Endothelial cell of umbilical vein (primary cell): ENCODE measurements around the gene MYO9B. TPM values are rescaled to one million over a fixed set of nuclear protein-coding genes. Genes with fewer than 3 reads are reported as not detected.

Source experiments
- BruUV-seq: library from RNA; stranded (reverse); fragments of 400-500 nt; replicated peaks from 2 replicates; lab custom pipeline; 2021; lab: Mats Ljungman, UMichigan
- CTCF ChIA-PET: fragments of 300-600, 350-600 bp; sonication (Branson Sonifier 250); formaldehyde crosslinking; loops from one replicate; lab custom pipeline; 2021; ENCODE audit warnings: antibody characterized with exemption, inconsistent platforms; lab: Charles Lee
- POLR2A ChIA-PET: fragments of 300-600, 350-600 bp; sonication (Branson Sonifier 250); formaldehyde crosslinking; loops from one replicate; lab custom pipeline; 2021; ENCODE audit warnings: antibody characterized with exemption, inconsistent platforms; lab: Charles Lee
- DNase-seq: peaks from one replicate; pipeline ENCODE4 v3.0.0-alpha.2; 2011; ENCODE audit warnings: low read depth, low spot score
- FAIRE-seq: peaks from 2 replicates; lab custom pipeline; 2011; peaks lifted over from hg19 to GRCh38; lab: Jason Lieb, UNC
- H2AFZ ChIP-seq: 2 replicates; pipeline ENCODE4 v1.6.0; 2012; ENCODE audit warnings: low read depth, low read length, control low read depth, inconsistent platforms
- H3K27ac ChIP-seq: 2 replicates; pipeline ENCODE4 v1.5.1; 2011; ENCODE audit warnings: low read depth, mild to moderate bottlenecking, control low read depth, low read length, moderate library complexity; ENCODE audit not compliant: insufficient read depth
- H3K27me3 ChIP-seq, 2 experiments: 2 replicates each; pipeline versions ENCODE4 v1.6.0 to v1.6.1; 2011; ENCODE audit warnings: low read length in 2 of 2, mixed read lengths in 1 of 2; ENCODE audit not compliant: control insufficient read depth in 2 of 2, insufficient read depth in 2 of 2
- H3K36me3 ChIP-seq, 2 experiments: 2 replicates in 1 of 2; 3 replicates in 1 of 2; pipeline ENCODE4 v1.5.1; 2011; ENCODE audit warnings: low read length in 2 of 2, mild to moderate bottlenecking in 1 of 2, moderate library complexity in 1 of 2; ENCODE audit not compliant: control insufficient read depth in 2 of 2, insufficient read depth in 2 of 2; ENCODE audit errors: extremely low read depth in 1 of 2
- H3K4me1 ChIP-seq: 3 replicates; pipeline ENCODE4 v1.5.1; 2011; ENCODE audit warnings: mild to moderate bottlenecking, low read length; ENCODE audit not compliant: control insufficient read depth, insufficient read depth; ENCODE audit errors: extremely low read depth
- H3K4me2 ChIP-seq: 2 replicates; pipeline ENCODE4 v1.6.1; 2011; ENCODE audit warnings: low read length, control low read depth, mixed read lengths; ENCODE audit not compliant: insufficient read depth
- H3K4me3 ChIP-seq, 3 experiments: fragments of 200-600 bp in 1 of 3; sonication (generic), shearing (Covaris generic) in 1 of 3; replicated peaks in 1 of 3; 2 replicates each; pipeline ENCODE4 v1.5.1; 2011 to 2016; ENCODE audit warnings: control low read depth in 3 of 3, low read length in 3 of 3, mild to moderate bottlenecking in 2 of 3, inconsistent platforms in 1 of 3, low read depth in 1 of 3, moderate library complexity in 1 of 3; ENCODE audit not compliant: insufficient read depth in 1 of 3
- H3K79me2 ChIP-seq: 2 replicates; pipeline ENCODE4 v1.6.0; 2012; ENCODE audit warnings: low read length, inconsistent platforms; ENCODE audit not compliant: control insufficient read depth, insufficient read depth
- H3K9ac ChIP-seq: replicated peaks from 2 replicates; pipeline ENCODE3; 2011; ENCODE audit warnings: low read length, control low read depth; ENCODE audit not compliant: insufficient read depth; ENCODE audit errors: extremely low read depth
- H3K9me1 ChIP-seq: replicated peaks from 3 replicates; pipeline ENCODE4 v1.6.0; 2011; ENCODE audit warnings: mild to moderate bottlenecking, low read length; ENCODE audit not compliant: control insufficient read depth, insufficient read depth; ENCODE audit errors: extremely low read depth
- H3K9me3 ChIP-seq: replicated peaks from 2 replicates; pipeline ENCODE4 v1.5.1; 2012; ENCODE audit warnings: low read length, inconsistent platforms; ENCODE audit not compliant: control insufficient read depth, insufficient read depth
- H4K20me1 ChIP-seq: replicated peaks from 2 replicates; pipeline ENCODE3; 2011; ENCODE audit warnings: mild to moderate bottlenecking, low read length; ENCODE audit not compliant: control insufficient read depth, insufficient read depth; ENCODE audit errors: extremely low read depth
- CTCF ChIP-seq, 2 donors: IDR thresholded peaks; 1 replicate in 1 of 2; 2 replicates in 1 of 2; pipeline ENCODE4 v1.5.1; 2011; ENCODE audit warnings: low read length in 2 of 2, mild to moderate bottlenecking in 2 of 2, moderate library complexity in 2 of 2, control low read depth in 1 of 2, inconsistent platforms in 1 of 2, low read depth in 1 of 2; ENCODE audit not compliant: insufficient read depth in 1 of 2; ENCODE audit errors: extremely low read depth in 1 of 2
- EZH2 ChIP-seq: IDR thresholded peaks from 2 replicates; pipeline ENCODE4 v1.6.1; 2012; ENCODE audit warnings: borderline replicate concordance, low read depth, mild to moderate bottlenecking, moderate library complexity, low read length, inconsistent platforms; ENCODE audit not compliant: severe bottlenecking
- FOS ChIP-seq: IDR thresholded peaks from 2 replicates; pipeline ENCODE4 v1.6.1; 2011; ENCODE audit warnings: mild to moderate bottlenecking, low read length, moderate library complexity, borderline replicate concordance; ENCODE audit not compliant: insufficient read depth
- GATA2 ChIP-seq: IDR thresholded peaks from 2 replicates; pipeline ENCODE4 v1.7.0; 2011; ENCODE audit warnings: low read depth, mild to moderate bottlenecking, moderate library complexity, mixed read lengths, low read length; ENCODE audit not compliant: insufficient read length, insufficient read depth
- JUN ChIP-seq: IDR thresholded peaks from 2 replicates; pipeline ENCODE4 v1.6.1; 2011; ENCODE audit warnings: borderline replicate concordance, low read depth; ENCODE audit not compliant: insufficient read length, insufficient read depth
- MAX ChIP-seq: IDR thresholded peaks from 2 replicates; pipeline ENCODE4 v1.6.1; 2011; ENCODE audit not compliant: insufficient read depth, insufficient read length
- MYC ChIP-seq: IDR thresholded peaks from one replicate; pipeline ENCODE4 v1.6.1; 2011; ENCODE audit warnings: mild to moderate bottlenecking, low read depth, low read length
- POLR2A ChIP-seq: IDR thresholded peaks from 2 replicates; pipeline ENCODE4 v1.6.1; 2012; ENCODE audit warnings: low read depth, mild to moderate bottlenecking, control low read depth, low read length
- POLR2AphosphoS5 ChIP-seq: IDR thresholded peaks from 2 replicates; pipeline ENCODE4 v1.6.1; 2012; ENCODE audit warnings: low read depth, mild to moderate bottlenecking, control low read depth, low read length, moderate library complexity; ENCODE audit not compliant: insufficient read depth
- dilution Hi-C: fragments of 300-500 bp; cut with MboI; formaldehyde crosslinking; loops from one replicate; pipeline ENCODE4 v1.15.0; 2019; ENCODE audit warnings: low sequenced_read_pairs; ENCODE audit not compliant: extremely low pct_ligation_motif_present
- intact Hi-C: fragments of 100-400 bp; cut with micrococcal nuclease; formaldehyde crosslinking; loops from one replicate; pipeline ENCODE4 v1.10.0; 2022
- polyA plus RNA-seq, 4 experiments: library from polyadenylated mRNA; depleted of rRNA in 3 of 4; stranded (reverse) in 3 of 4; unstranded in 1 of 4; fragments of >200 nt; gene quantifications; 2 replicates each; pipeline versions ENCODE4 v1.2.1 to v1.2.3, GENCODE V29; 2011 to 2012; ENCODE audit warnings: missing spikeins in 1 of 4
- total RNA-seq: library from RNA; stranded (reverse); gene quantifications from 2 replicates; pipeline ENCODE4 v1.2.3, GENCODE V29; 2021

Gene MYO9B
- total and polyA plus RNA-seq, 2 donors (not counting 3 experiments of a cell fraction or from before 2014, with no cell fraction given): 64.4 to 119 TPM

GRCh38 chr19:17080440-17080801 is 4.8 kb downstream of the MYO9B start:
- no peak for FAIRE-seq

More at GRCh38 chr19:17080440-17080801, 4.8 kb downstream of the MYO9B start:
- DNase-seq: no peak
- H3K4me3 ChIP-seq: no peak overlapping the region
- H3K36me3 ChIP-seq: no peaks in the 10 kb centered on the region
- H3K27ac ChIP-seq: peak overlapping the region; percentile 89
- peak overlapping the region; percentile 74 for H3K4me2 ChIP-seq
- peaks cover 94% of the 10 kb centered on the region for H3K79me2 ChIP-seq
- H3K9ac ChIP-seq: peak overlapping the region; percentile 39
- H4K20me1 ChIP-seq: no peaks in the 10 kb centered on the region
- POLR2A ChIA-PET: no interaction called here
- no peaks in the 10 kb centered on the region for H3K27me3 ChIP-seq
- dilution Hi-C loops: no loop called here
- H3K9me1 ChIP-seq: no peaks in the 10 kb centered on the region
- intact Hi-C loops: loop anchor here (1.0 kb wide), 1 partner anchor 28 kb away; no protein-coding TSS in a partner anchor
- BruUV-seq: no TSS peak
- H3K4me1 ChIP-seq: peaks cover 30% of the 10 kb centered on the region
- CTCF ChIA-PET: interaction anchor here (2.2 kb wide), 1 partner anchor 28 kb away, joined by 10 read pairs; no protein-coding TSS in a partner anchor
- no peak overlapping the region for H2AFZ ChIP-seq
- no peaks in the 10 kb centered on the region for H3K9me3 ChIP-seq
- TF ChIP-seq CTCF (IDR thresholded peaks at IDR 0.05; ENCODE audit: extremely low read depth in 1 of 2, insufficient read depth in 1 of 2, low read depth in 1 of 2, low read length in 2 of 2): no peak
- TF ChIP-seq POLR2A: no peak
- TF ChIP-seq EZH2: no peak
- TF ChIP-seq GATA2: no peak
- TF ChIP-seq FOS: no peak
- no peak for TF ChIP-seq MYC
- no peak for TF ChIP-seq JUN
- TF ChIP-seq POLR2AphosphoS5: no peak
- TF ChIP-seq MAX: no peak
